HepG2 (cell line): ENCODE measurements around the gene LYPLA2. TPM values are rescaled to one million over a fixed set of nuclear protein-coding genes. Genes with fewer than 3 reads are reported as not detected.

Source experiments
- ATF5 ChIP-seq: sonication (generic); formaldehyde crosslinking; IDR thresholded peaks from 2 replicates; pipeline ENCODE4 v1.4.0; 2020; ENCODE audit warnings: mild to moderate bottlenecking, low read depth, missing genetic modification reagents
- DBP ChIP-seq: sonication (generic); formaldehyde crosslinking; IDR thresholded peaks from 2 replicates; pipeline ENCODE4 v1.4.0; 2020; ENCODE audit warnings: missing genetic modification reagents; ENCODE audit errors: not compliant biosample characterization
- HMGA1 ChIP-seq: sonication (generic); formaldehyde crosslinking; conservative IDR thresholded peaks from 2 replicates; pipeline ENCODE4 v1.4.0; 2020; ENCODE audit warnings: missing genetic modification reagents
- KDM5B ChIP-seq: sonication (generic); formaldehyde crosslinking; IDR thresholded peaks from 2 replicates; pipeline ENCODE4 v1.4.0; 2020; ENCODE audit warnings: missing genetic modification reagents, mild to moderate bottlenecking, borderline replicate concordance
- KLF12 ChIP-seq: sonication (generic); formaldehyde crosslinking; IDR thresholded peaks from 2 replicates; pipeline ENCODE4 v1.4.0; 2020; ENCODE audit warnings: missing genetic modification reagents, borderline replicate concordance
- RAD21 ChIP-seq: fragments of 450-650 bp; formaldehyde crosslinking; IDR thresholded peaks from 2 replicates; pipeline ENCODE4 v1.5.0; 2020; ENCODE audit warnings: mild to moderate bottlenecking
- SPEN ChIP-seq: sonication (generic); formaldehyde crosslinking; IDR thresholded peaks from 2 replicates; pipeline ENCODE4 v1.5.1; 2020; ENCODE audit warnings: low read depth, mild to moderate bottlenecking, missing genetic modification reagents
- TBX2 ChIP-seq: sonication (generic); formaldehyde crosslinking; IDR thresholded peaks from 2 replicates; pipeline ENCODE4 v1.5.0; 2020; ENCODE audit warnings: missing genetic modification reagents, mild to moderate bottlenecking, borderline replicate concordance
- TEAD3 ChIP-seq: optimal IDR thresholded peaks from 2 replicates; pipeline ENCODE3; 2016; ENCODE audit warnings: borderline replicate concordance
- ZC3H13 ChIP-seq: sonication (generic); formaldehyde crosslinking; IDR thresholded peaks from 2 replicates; pipeline ENCODE4 v1.8.1; 2023; ENCODE audit warnings: mild to moderate bottlenecking, missing genetic modification reagents, moderate library complexity
- ZFP36L2 ChIP-seq: sonication (generic); formaldehyde crosslinking; IDR thresholded peaks from 2 replicates; pipeline ENCODE4 v1.4.0; 2020; ENCODE audit warnings: missing genetic modification reagents
- ZNF10 ChIP-seq: sonication (generic); formaldehyde crosslinking; IDR thresholded peaks from 2 replicates; pipeline ENCODE4 v1.4.0; 2020; ENCODE audit warnings: mild to moderate bottlenecking, low read depth, missing genetic modification reagents, borderline replicate concordance
- ZNF207 ChIP-seq: fragments of 450-650 bp; IDR thresholded peaks from 2 replicates; pipeline ENCODE4 v1.6.1; 2016; ENCODE audit warnings: antibody characterized with exemption, borderline replicate concordance
- ZNF546 ChIP-seq: sonication (generic); formaldehyde crosslinking; conservative IDR thresholded peaks from 2 replicates; pipeline ENCODE4 v1.8.1; 2023; ENCODE audit warnings: mild to moderate bottlenecking, missing genetic modification reagents
- ZNF609 ChIP-seq: sonication (generic); formaldehyde crosslinking; IDR thresholded peaks from 2 replicates; pipeline ENCODE4 v1.4.0; 2020; ENCODE audit warnings: mild to moderate bottlenecking, missing genetic modification reagents, borderline replicate concordance
- ZNF703 ChIP-seq: sonication (generic); formaldehyde crosslinking; IDR thresholded peaks from 2 replicates; pipeline ENCODE4 v1.5.1; 2020; ENCODE audit warnings: missing genetic modification reagents, mild to moderate bottlenecking, moderate library complexity, borderline replicate concordance
- polyA plus RNA-seq, 8 experiments: library from polyadenylated mRNA; depleted of rRNA in 3 of 8; stranded (reverse) in 7 of 8; unstranded in 1 of 8; fragments of >200 nt; fragmentation: Illumina TruSeq in 4 of 8; extraction: Trizol in 4 of 8; gene quantifications; 2 replicates each; pipeline versions ENCODE4 v1.2.1 to v1.2.3, GENCODE V29; 2011 to 2016; ENCODE audit warnings: low read depth in 4 of 8, missing spikeins in 1 of 8, mixed read lengths in 1 of 8; ENCODE audit not compliant: insufficient read depth in 1 of 8
- total RNA-seq, 5 experiments: library from RNA; depleted of rRNA; stranded (reverse); fragments of >200 nt; fragmentation: Illumina TruSeq; extraction: Trizol; gene quantifications; 2 replicates each; pipeline ENCODE4 v1.2.3, GENCODE V29; 2016; ENCODE audit warnings: low read depth in 1 of 5
- TF ChIP-seq, protein P1 (sequence below): sonication (generic); formaldehyde crosslinking; IDR thresholded peaks from 2 replicates; pipeline ENCODE4 v1.5.0; 2020; ENCODE audit warnings: mild to moderate bottlenecking, missing genetic modification reagents, moderate library complexity

The LYPLA2 gene
- total and polyA plus RNA-seq, 2 of the 13 experiments (the other 11 are each of a cell fraction or from before 2014, with no cell fraction given), result 72.1 to 73.2 TPM

GRCh38 chr1:23751050-23751814, 39.7 kb upstream of the LYPLA2 start (continued):
- TF ChIP-seq ZNF609 (CRISPR knock-in tag) (no peak), DBP (no peak), TBX2 (CRISPR knock-in tag) (no peak), RAD21 (CRISPR knock-in tag) (peak; percentile 69; the same call in 1 of the 2 replicates), ZNF546 (CRISPR knock-in tag) (no peak), KDM5B (CRISPR knock-in tag) (no peak), KLF12 (CRISPR knock-in tag) (no peak), ZNF703 (CRISPR knock-in tag) (no peak), TEAD3 (CRISPR knock-in tag) (no peak), ZFP36L2 (CRISPR knock-in tag) (no peak), ATF5 (no peak), ZC3H13 (no peak), ZNF10 (CRISPR knock-in tag) (no peak), SPEN (CRISPR knock-in tag) (peak; percentile 38; the same call in 1 of the 2 replicates), ZNF207 (no peak), HMGA1 (CRISPR knock-in tag) (no peak)
- TF ChIP-seq, protein P1, sequence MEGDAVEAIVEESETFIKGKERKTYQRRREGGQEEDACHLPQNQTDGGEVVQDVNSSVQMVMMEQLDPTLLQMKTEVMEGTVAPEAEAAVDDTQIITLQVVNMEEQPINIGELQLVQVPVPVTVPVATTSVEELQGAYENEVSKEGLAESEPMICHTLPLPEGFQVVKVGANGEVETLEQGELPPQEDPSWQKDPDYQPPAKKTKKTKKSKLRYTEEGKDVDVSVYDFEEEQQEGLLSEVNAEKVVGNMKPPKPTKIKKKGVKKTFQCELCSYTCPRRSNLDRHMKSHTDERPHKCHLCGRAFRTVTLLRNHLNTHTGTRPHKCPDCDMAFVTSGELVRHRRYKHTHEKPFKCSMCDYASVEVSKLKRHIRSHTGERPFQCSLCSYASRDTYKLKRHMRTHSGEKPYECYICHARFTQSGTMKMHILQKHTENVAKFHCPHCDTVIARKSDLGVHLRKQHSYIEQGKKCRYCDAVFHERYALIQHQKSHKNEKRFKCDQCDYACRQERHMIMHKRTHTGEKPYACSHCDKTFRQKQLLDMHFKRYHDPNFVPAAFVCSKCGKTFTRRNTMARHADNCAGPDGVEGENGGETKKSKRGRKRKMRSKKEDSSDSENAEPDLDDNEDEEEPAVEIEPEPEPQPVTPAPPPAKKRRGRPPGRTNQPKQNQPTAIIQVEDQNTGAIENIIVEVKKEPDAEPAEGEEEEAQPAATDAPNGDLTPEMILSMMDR (CRISPR knock-in tag), result peak; percentile 83
